Measurements from ENCODE around the gene VIL1. TPM values are rescaled to one million over a fixed set of nuclear protein-coding genes. Genes with fewer than 3 reads are reported as not detected.

The VIL1 gene
- total and polyA plus RNA-seq, 2 of the 8 experiments (the other 6 are each of a cell fraction or from before 2014, with no cell fraction given) = 6.2 to 7.0 TPM

DNA sequence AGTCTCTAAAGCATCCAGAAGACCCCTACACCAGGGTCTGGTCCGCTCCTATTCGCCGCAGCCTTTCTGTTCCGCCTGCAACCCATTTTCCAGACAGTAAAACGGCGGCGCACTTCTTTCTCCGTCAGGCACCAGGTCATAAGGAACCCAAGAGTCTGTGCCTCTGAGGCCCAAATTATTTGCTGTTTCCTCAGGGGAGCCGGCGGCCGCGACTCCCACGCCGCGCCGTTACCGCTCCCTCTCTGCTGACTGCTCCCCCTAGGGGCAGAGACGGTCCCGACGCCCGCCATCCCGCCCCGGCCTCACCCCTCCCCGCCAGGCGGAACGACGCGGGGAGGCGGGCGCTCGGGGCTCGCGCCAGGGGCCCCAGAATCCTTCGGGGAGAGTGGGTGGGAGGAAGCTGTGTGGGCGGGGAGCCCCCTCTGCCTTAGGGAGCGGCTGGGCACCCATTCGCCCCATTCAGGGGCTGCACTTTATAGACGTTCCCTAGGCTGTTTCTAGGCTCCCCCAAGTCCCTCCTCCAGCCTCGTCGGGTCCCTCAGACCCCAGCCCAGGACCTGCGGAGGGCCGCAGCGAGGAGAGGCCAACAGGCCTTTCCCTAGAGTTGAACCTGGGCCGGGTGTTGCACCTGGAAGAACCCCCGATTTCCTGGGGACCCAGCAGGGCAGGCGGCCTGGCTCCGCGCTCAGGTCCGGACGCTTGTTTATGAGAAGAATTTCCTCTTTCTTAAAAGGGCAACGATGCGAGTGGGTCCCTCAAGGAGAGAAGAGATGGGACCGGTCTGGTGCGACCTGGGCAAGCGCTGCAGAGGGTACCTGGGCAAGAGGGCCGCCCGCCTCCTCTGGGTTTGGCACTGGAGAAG is 22.9 kb upstream of the VIL1 start:
- peak overlapping the region; percentile 82 to 84 for H3K4me2 ChIP-seq (ENCODE audit: insufficient read depth in 1 of 2, low read depth in 2 of 2, low read length in 2 of 2)
- WGBS, 2 experiments (ENCODE audit: extremely low coverage in 1 of 2, insufficient coverage in 1 of 2, insufficient read length in 1 of 2, insufficient replicate concordance in 2 of 2, low coverage in 1 of 2, low lambda C conversion rate in 2 of 2, missing lambda C conversion rate in 1 of 2) = 3% methylated on average over 25 of the region's 57 CpGs; no CpG with 5 or more reads in 1 of the 2 experiments
- peak overlapping the region; percentile 49 to 77 (median 64) for H3K4me3 ChIP-seq (ENCODE audit: extremely low read depth in 1 of 4, insufficient read depth in 2 of 4, low read depth in 3 of 4, low read length in 4 of 4)
- H2BK5ac ChIP-seq (ENCODE audit: low read depth, low read length) = peak overlapping the region; percentile 99
- peak overlapping the region; percentile 66 for H2BK20ac ChIP-seq (ENCODE audit: low read length)
- H4K5ac ChIP-seq (ENCODE audit: insufficient read length, low read depth, low read length) = peak overlapping the region; percentile 91
- H3K56ac ChIP-seq (replicated peaks; ENCODE audit: insufficient read length, low read depth, low read length) = peak overlapping the region; percentile 85
- peak overlapping the region; percentile 72 for H2BK120ac ChIP-seq (replicated peaks; ENCODE audit: low read depth, low read length)
- DNase-seq (ENCODE audit: low read depth in 1 of 2, low spot score in 2 of 2) (peak; percentile 71 to 96), FAIRE-seq (no peak)
- H4K20me1 ChIP-seq (replicated peaks in 1 of 2; ENCODE audit: control insufficient read depth in 1 of 2, insufficient read depth in 2 of 2, low read length in 2 of 2) = no peaks in the 10 kb centered on the region
- POLR2A ChIA-PET (ENCODE audit: partially characterized antibody) = interaction anchor here (1.2 to 4.4 kb wide), 7 partner anchors 9 to 183 kb away, joined by 3 to 35 read pairs (median 4); partner anchors contain the start of genes AAMP and PNKD
- peak overlapping the region; percentile 94 for H3K27ac ChIP-seq (ENCODE audit: low read depth, low read length)
- H3K27me3 ChIP-seq (replicated peaks in 1 of 4; ENCODE audit: control insufficient read depth in 3 of 4, extremely low read depth in 1 of 4, insufficient read depth in 3 of 4, low read length in 3 of 4) = peaks cover 22 to 34% (median 31%) of the 10 kb centered on the region in 4 experiments
- H3K4me1 ChIP-seq (replicated peaks in 1 of 4; ENCODE audit: control insufficient read depth in 3 of 4, insufficient read depth in 4 of 4, low read length in 3 of 4) = peaks cover 0 to 39% (median 25%) of the 10 kb centered on the region in 4 experiments; a peak in 6 of 7 replicates
- H3K23me2 ChIP-seq (ENCODE audit: low read depth, low read length) = peaks cover 26% of the 10 kb centered on the region; the same call in 1 of the 2 replicates
- no peak overlapping the region for H3K14ac ChIP-seq (ENCODE audit: insufficient read length)
- H3K79me1 ChIP-seq (ENCODE audit: low read depth, low read length) = no peaks in the 10 kb centered on the region
- H3K79me2 ChIP-seq (ENCODE audit: control insufficient read depth in 1 of 2, insufficient read depth in 2 of 2, low read length in 2 of 2) = no peaks in the 10 kb centered on the region
- no peak overlapping the region for H3K23ac ChIP-seq (ENCODE audit: insufficient read length)
- no peak overlapping the region for H2AK5ac ChIP-seq (ENCODE audit: low read depth, low read length)
- peak overlapping the region; percentile 56 for H4K91ac ChIP-seq (replicated peaks; ENCODE audit: insufficient read length, low read length)
- no peak overlapping the region for H2BK15ac ChIP-seq (ENCODE audit: low read length)
- peak overlapping the region; percentile 70; the same call in 1 of the 2 replicates for H2BK12ac ChIP-seq (ENCODE audit: low read depth, low read length)
- peak overlapping the region in 3 of 4 experiments; percentile 56 to 88 (median 86); a peak in 6 of 7 replicates for H3K9ac ChIP-seq (replicated peaks in 1 of 4; ENCODE audit: extremely low read depth in 1 of 4, low read depth in 3 of 4, low read length in 3 of 4)
- peak overlapping the region; percentile 98 for H2AFZ ChIP-seq (ENCODE audit: low read length)
- peak overlapping the region; percentile 99 for H3K18ac ChIP-seq (ENCODE audit: extremely low read depth, low read length)
- H4K8ac ChIP-seq (ENCODE audit: extremely low read depth, insufficient read depth, low read length) = peak overlapping the region; percentile 97
- H3K4ac ChIP-seq (replicated peaks; ENCODE audit: insufficient read length, low read depth, low read length) = no peak overlapping the region
- CTCF ChIA-PET (ENCODE audit: partially characterized antibody) = interaction anchor here (0.6 to 7.5 kb wide), 12 partner anchors 9 to 123 kb away, joined by 3 to 96 read pairs (median 6); partner anchors contain the start of genes AAMP, CATIP, PNKD and TMBIM1
- no peaks in the 10 kb centered on the region for H3K9me3 ChIP-seq (ENCODE audit: insufficient read depth in 2 of 2, low read depth in 1 of 2, low read length in 1 of 2)
- no peaks in the 10 kb centered on the region for H3K36me3 ChIP-seq (ENCODE audit: control insufficient read depth in 2 of 4, insufficient read depth in 4 of 4, low read length in 3 of 4)
- 0 out of 3 replicates have a peak, but pooled peaks of 1 of the 2 experiments have one; percentile 69 for TF ChIP-seq EP300 (IDR thresholded peaks at IDR 0.05; ENCODE audit: borderline replicate concordance in 1 of 2, low read depth in 2 of 2, low read length in 2 of 2)
- TF ChIP-seq CBX8 (IDR thresholded peaks at IDR 0.05; ENCODE audit: borderline replicate concordance, low read depth, low read length) = no peak
- no peak; a peak in 1 of 4 replicates for TF ChIP-seq SIN3A (conservative IDR thresholded peaks at IDR 0.05 in 1 of 2, IDR thresholded peaks at IDR 0.05 in 1 of 2; ENCODE audit: low read depth in 1 of 2, low read length in 2 of 2)
- peak; percentile 71 for TF ChIP-seq CTBP2 (IDR thresholded peaks at IDR 0.05; ENCODE audit: borderline replicate concordance, insufficient read depth, insufficient read length, low read length)
- peak; percentile 67 for TF ChIP-seq CREB1 (IDR thresholded peaks at IDR 0.05)
- TF ChIP-seq, protein P1, sequence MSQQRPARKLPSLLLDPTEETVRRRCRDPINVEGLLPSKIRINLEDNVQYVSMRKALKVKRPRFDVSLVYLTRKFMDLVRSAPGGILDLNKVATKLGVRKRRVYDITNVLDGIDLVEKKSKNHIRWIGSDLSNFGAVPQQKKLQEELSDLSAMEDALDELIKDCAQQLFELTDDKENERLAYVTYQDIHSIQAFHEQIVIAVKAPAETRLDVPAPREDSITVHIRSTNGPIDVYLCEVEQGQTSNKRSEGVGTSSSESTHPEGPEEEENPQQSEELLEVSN (IDR thresholded peaks at IDR 0.05) = peak; percentile 37; the same call in 1 of the 2 replicates
- 0 out of 2 replicates have a peak, but pooled peaks have one; percentile 16 for TF ChIP-seq TBP (IDR thresholded peaks at IDR 0.05; ENCODE audit: low read depth, low read length)
- TF ChIP-seq SP4 (IDR thresholded peaks at IDR 0.05; ENCODE audit: low read length) = peak; percentile 96
- peak; percentile 87 for TF ChIP-seq BACH1 (IDR thresholded peaks at IDR 0.05; ENCODE audit: low read length)
